T47D (cell line): Measurements from ENCODE around the gene PPP1R12C.

Experiments
- DNase-seq, 2 experiments: peaks; one replicate each; pipeline versions ENCODE4 v3.0.0 to v3.0.0-alpha.2; 2011 to 2012; ENCODE audit warnings: low read depth in 1 of 2, low spot score in 1 of 2
- JUND ChIP-seq: IDR thresholded peaks from 2 replicates; pipeline ENCODE4 v1.6.1; 2012; ENCODE audit warnings: low read depth
- in situ Hi-C: cut with HindIII; loops from 2 replicates; pipeline ENCODE4 v1.10.0; 2016; ENCODE audit warnings: low sequenced_read_pairs, low pct_unique_long_range_greater_than_20kb

The PPP1R12C gene

DNA sequence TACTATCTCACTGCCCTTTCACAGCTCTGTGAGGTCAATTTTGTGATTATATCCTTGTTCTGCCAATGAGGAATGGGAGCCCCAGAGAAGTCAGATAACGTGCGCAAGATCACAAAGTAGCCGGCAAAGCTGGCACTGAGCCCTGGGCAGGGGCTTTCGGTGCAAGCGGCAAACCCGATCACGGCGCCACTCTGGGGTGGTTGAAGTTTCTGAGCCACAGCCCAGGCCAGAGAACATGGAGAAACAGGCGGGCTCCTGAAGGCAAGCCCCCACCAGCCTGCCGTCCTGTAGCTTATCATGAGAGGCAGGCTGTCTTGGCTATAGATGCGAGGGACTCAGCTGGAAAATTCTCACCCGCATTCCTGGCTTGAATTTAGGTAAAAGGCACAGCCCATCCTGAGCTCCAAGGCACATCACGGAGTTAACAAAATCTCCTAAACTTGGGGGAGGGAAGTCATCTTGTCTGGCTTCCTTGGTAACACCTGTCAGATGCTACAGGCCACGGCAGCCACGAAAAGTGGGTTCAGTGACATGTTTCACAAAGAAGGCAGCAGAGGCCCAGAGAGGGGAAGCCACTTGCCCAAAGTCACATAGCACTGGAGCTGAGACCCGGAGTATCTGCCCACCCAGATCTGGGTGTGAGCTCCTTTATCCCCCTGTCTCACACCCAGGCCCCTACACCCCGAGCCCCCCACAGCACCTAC, 19.1 kb upstream of the PPP1R12C start:
- in situ Hi-C loops, result no loop called here
- TF ChIP-seq JUND, result no peak

DNA sequence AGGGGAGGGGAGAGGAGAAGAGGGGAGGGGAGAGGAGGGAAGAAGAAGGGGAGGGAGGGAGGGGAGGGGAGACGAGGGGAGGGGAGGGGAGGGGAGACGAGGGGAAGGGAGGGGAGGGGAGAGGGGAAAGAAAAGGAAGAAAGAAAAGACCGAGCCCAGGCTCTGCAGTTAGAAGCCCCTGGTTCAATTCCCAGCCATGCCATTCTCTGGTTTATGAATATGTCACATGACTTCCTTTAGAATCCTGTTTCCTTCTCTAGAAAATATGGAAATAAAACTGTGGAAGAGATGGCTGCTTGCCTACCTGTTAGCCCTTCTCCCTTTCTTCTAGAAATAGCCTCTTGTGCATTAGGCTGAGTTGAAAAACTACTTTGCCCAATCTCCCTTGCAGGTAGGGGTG, 17.3 kb upstream of the PPP1R12C start:
- no peak for TF ChIP-seq JUND
- no peak for DNase-seq
- in situ Hi-C loops, result no loop called here

More for the DNA sequence above, 19.1 kb upstream of the PPP1R12C start:
- no peak for DNase-seq

DNA sequence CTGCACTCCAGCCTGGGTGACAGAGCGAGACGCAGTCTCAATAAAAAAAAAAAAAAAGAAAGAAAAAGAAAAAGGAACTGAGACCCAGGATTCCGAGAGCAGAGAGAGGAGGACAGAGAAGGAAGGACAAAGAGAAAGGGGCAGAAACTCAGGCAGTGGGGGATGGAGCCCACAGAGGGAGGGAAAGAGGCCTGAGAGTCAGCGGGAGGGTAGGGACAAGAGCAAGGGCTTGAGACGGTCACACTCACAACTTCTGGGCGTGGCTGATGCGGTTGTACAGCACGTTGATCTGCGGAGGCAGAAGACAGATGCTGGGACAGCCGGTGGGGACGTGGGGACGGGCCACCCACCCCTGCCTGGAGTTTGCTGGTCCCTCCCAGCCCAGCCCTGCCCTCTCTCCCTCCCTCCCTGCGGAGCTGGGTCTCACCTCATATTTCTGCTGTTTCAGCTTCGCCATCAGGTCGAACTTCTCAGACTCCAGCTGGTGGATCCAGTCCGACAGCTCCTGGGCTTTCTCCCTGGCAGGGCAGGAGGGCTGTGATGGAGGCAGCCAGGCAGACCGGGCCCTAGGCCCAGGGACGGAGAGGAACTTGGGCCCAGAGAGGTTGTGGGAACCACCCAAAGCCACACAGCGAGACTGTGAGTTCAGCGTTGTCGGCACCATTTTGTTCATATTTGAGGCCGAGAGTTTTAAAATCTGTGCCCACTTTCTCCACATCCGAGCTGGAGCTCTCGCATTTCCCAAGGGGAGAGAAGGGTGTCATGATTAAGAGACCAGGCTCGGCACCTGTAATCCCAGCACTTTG, 16.4 kb upstream of the PPP1R12C start:
- in situ Hi-C loops, result no loop called here
- no peak for DNase-seq
- no peak for TF ChIP-seq JUND

DNA sequence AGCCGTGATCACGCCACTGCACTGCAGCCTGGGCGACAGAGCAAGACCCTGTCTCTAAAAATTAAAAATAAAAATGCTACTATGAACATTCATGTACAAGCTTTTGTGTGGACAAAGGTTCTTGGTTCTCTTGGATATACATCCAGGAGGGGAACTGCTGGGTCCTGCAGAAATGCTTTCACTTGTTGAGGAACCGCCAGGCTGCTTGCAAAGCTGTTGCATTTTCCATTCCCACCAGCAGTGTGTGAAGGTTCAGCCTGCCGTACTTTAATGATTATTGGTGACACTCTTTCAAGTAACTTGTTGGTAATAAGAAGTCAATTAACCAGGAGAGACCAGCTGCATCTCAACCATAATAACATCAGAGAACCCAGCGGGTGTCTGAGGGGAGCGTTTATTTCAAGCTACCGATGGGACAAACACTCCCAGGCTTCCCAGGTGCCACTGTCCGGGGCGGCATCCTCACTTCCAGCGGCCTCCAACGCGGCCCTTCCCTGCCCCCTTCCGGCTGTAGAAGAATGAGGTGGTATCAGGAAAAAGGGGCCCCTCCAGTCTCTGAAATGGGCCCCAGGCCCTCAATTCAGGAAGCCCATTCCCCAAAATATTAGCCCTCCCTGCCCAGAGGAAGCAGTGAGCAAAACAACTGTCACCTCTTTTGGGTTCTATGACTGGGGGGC, 15.2 kb upstream of the PPP1R12C start:
- in situ Hi-C loops, result no loop called here
- TF ChIP-seq JUND, result no peak

DNA sequence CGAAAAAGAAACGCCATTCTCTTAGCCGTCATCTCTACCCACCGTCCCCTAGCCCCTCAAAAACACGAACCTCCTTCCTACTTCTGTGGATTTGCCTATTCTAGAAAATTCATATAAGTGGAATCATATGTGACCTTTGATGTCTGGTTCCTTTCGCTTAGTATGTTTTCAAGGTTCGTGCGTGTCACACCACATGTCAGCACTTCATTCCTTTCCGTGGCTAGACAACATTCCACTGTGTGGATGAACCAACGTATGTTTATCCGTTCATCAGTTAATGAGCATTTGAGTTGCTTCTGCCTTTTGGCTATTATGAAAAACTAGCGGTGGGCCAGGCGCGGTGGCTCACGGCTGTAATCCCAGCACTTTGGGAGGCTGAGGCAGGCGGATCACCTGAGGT, 14.0 kb upstream of the PPP1R12C start:
- TF ChIP-seq JUND, result no peak
- in situ Hi-C loops, result no loop called here
- DNase-seq, result no peak

More for the DNA sequence above, 15.2 kb upstream of the PPP1R12C start:
- no peak for DNase-seq

DNA sequence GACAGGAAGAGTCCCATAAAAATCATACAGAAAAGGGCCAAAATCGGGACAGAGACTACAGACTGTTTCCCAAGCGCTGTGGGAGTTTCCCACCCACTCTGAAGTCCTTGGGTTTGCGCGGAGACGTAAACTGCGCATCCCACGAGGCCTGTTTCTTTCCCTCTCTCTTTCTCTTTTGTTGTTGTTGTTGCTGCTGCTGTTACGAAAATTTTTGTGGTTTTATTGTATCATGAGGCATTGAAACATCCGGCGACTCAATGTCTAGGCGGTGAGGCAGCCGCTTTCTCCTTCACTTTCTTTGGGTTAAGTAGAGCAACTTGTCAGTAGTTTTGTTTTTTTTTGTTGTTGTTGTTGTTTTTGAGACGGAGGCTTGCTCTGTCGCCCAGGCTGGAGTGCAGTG, 1.6 kb upstream of the PPP1R12C start:
- no peak for DNase-seq
- no peak for TF ChIP-seq JUND
- in situ Hi-C loops, result no loop called here

DNA sequence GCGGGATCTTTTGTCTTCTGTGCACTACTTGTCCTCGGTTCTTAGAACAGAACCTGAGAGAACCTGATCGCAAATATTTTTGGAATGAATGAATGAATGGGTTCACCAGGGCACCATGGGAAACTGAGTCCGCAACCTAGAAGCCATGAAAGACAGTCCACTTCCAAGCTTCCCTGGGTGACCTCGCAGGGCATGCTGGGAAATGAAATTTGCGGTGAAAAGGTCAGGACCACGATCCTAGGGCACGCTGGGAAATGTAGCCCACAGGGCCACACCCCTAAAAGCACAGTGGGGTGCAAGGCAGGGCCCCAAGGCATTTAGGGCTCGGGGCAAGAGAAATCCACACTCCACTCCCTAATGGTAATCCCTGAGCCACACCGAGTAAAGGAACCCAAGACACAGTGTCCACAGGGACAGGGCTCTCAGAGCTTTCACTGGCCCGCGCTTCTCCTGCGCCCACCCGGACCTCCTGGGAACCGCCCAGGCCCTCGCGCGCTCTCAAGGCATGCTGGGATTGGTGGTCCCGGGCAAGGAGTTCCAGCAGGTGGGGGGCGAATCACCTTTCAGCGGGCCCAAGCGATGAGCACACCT, 1.1 kb upstream of the PPP1R12C start:
- in situ Hi-C loops, result no loop called here
- no peak for TF ChIP-seq JUND
- no peak for DNase-seq

DNA sequence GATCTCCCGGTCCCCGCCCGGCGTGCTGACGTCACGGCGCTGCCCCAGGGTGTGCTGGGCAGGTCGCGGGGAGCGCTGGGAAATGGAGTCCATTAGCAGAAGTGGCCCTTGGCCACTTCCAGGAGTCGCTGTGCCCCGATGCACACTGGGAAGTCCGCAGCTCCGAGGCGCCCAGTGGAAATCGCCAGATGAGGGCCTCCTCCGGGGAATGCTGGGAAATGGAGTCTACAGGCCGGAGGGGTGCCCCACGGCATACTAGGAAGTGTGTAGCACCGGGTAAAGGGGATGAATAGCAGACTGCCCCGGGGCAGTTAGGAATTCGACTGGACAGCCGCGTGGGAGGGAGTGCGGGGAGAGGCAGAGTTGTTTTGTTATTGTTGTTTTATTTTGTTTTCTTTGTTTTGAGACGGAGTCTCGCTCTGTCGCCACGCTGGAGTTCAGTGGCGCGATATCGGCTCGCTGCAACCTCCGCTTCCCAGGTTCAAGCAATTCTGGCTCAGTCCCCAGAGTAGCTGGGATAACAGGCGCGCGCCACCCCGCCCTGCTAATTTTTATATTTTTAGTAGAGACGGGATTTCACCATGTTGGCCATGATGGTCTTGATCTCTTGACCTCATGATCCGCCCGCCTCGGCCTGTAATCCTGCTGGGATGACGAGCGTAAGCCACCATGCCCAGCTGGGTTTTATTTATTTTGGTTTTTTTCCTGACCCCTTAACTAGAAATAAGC, 390 bp upstream of the PPP1R12C start:
- DNase-seq, result peak; percentile 96 to 98
- in situ Hi-C loops, result no loop called here
- no peak for TF ChIP-seq JUND

DNA sequence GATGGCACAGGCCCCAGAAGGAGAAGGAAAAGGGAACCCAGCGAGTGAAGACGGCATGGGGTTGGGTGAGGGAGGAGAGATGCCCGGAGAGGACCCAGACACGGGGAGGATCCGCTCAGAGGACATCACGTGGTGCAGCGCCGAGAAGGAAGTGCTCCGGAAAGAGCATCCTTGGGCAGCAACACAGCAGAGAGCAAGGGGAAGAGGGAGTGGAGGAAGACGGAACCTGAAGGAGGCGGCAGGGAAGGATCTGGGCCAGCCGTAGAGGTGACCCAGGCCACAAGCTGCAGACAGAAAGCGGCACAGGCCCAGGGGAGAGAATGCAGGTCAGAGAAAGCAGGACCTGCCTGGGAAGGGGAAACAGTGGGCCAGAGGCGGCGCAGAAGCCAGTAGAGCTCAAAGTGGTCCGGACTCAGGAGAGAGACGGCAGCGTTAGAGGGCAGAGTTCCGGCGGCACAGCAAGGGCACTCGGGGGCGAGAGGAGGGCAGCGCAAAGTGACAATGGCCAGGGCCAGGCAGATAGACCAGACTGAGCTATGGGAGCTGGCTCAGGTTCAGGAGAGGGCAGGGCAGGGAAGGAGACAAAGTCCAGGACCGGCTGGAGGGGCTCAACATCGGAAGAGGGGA, 1.1 kb downstream of the PPP1R12C start:
- DNase-seq, result peak in 1 of 2 experiments; percentile 38
- in situ Hi-C loops, result no loop called here
- no peak for TF ChIP-seq JUND

DNA sequence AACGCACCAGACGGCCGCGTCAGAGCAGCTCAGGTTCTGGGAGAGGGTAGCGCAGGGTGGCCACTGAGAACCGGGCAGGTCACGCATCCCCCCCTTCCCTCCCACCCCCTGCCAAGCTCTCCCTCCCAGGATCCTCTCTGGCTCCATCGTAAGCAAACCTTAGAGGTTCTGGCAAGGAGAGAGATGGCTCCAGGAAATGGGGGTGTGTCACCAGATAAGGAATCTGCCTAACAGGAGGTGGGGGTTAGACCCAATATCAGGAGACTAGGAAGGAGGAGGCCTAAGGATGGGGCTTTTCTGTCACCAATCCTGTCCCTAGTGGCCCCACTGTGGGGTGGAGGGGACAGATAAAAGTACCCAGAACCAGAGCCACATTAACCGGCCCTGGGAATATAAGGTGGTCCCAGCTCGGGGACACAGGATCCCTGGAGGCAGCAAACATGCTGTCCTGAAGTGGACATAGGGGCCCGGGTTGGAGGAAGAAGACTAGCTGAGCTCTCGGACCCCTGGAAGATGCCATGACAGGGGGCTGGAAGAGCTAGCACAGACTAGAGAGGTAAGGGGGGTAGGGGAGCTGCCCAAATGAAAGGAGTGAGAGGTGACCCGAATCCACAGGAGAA, 1.9 kb downstream of the PPP1R12C start:
- in situ Hi-C loops, result no loop called here
- DNase-seq, result no peak
- no peak for TF ChIP-seq JUND

DNA sequence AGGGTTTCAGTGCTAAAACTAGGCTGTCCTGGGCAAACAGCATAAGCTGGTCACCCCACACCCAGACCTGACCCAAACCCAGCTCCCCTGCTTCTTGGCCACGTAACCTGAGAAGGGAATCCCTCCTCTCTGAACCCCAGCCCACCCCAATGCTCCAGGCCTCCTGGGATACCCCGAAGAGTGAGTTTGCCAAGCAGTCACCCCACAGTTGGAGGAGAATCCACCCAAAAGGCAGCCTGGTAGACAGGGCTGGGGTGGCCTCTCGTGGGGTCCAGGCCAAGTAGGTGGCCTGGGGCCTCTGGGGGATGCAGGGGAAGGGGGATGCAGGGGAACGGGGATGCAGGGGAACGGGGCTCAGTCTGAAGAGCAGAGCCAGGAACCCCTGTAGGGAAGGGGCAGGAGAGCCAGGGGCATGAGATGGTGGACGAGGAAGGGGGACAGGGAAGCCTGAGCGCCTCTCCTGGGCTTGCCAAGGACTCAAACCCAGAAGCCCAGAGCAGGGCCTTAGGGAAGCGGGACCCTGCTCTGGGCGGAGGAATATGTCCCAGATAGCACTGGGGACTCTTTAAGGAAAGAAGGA, 2.8 kb downstream of the PPP1R12C start:
- in situ Hi-C loops, result no loop called here
- no peak for TF ChIP-seq JUND
- DNase-seq, result no peak
